HEK293 (cell line): ENCODE data around the gene CABP5.

Experiments used
- KLF9 ChIP-seq: fragments of 450-650 bp; formaldehyde crosslinking; IDR thresholded peaks from 2 replicates; pipeline ENCODE4 v1.5.1; 2016; ENCODE audit warnings: missing biosample characterization, missing genetic modification characterization, low read depth
- ZBTB20 ChIP-seq: fragments of 450-650 bp; formaldehyde crosslinking; IDR thresholded peaks from 2 replicates; pipeline ENCODE4 v1.5.1; 2016; ENCODE audit warnings: missing biosample characterization, missing genetic modification characterization
- ZFP3 ChIP-seq: fragments of 450-650 bp; formaldehyde crosslinking; IDR thresholded peaks from 2 replicates; pipeline ENCODE4 v1.5.1; 2016; ENCODE audit warnings: low read depth, missing biosample characterization, missing genetic modification characterization
- ZNF138 ChIP-seq: fragments of 450-650 bp; formaldehyde crosslinking; IDR thresholded peaks from 2 replicates; pipeline ENCODE4 v1.5.1; 2016; ENCODE audit warnings: missing biosample characterization, missing genetic modification characterization, borderline replicate concordance
- ZNF211 ChIP-seq: fragments of 450-650 bp; formaldehyde crosslinking; IDR thresholded peaks from 2 replicates; pipeline ENCODE4 v1.5.1; 2016; ENCODE audit warnings: low read depth, missing biosample characterization, missing genetic modification characterization
- ZNF248 ChIP-seq: fragments of 450-650 bp; formaldehyde crosslinking; IDR thresholded peaks from 2 replicates; pipeline ENCODE4 v1.5.1; 2017; ENCODE audit warnings: missing biosample characterization, missing genetic modification characterization
- ZNF302 ChIP-seq: fragments of 450-650 bp; formaldehyde crosslinking; IDR thresholded peaks from 2 replicates; pipeline ENCODE4 v1.5.1; 2016; ENCODE audit warnings: missing biosample characterization, missing genetic modification characterization, low read depth
- ZNF426 ChIP-seq: fragments of 450-650 bp; formaldehyde crosslinking; IDR thresholded peaks from 2 replicates; pipeline ENCODE4 v1.5.1; 2017; ENCODE audit warnings: missing biosample characterization, missing genetic modification characterization, mild to moderate bottlenecking, inconsistent platforms, moderate library complexity
- ZNF558 ChIP-seq: fragments of 450-650 bp; formaldehyde crosslinking; IDR thresholded peaks from 2 replicates; pipeline ENCODE4 v1.5.1; 2016; ENCODE audit warnings: missing biosample characterization, missing genetic modification characterization
- ZNF560 ChIP-seq: fragments of 450-650 bp; formaldehyde crosslinking; IDR thresholded peaks from 2 replicates; pipeline ENCODE4 v1.5.1; 2017; ENCODE audit warnings: missing biosample characterization, missing genetic modification characterization, borderline replicate concordance
- ZNF600 ChIP-seq: fragments of 450-650 bp; formaldehyde crosslinking; IDR thresholded peaks from 2 replicates; pipeline ENCODE4 v1.5.1; 2016; ENCODE audit warnings: missing biosample characterization, missing genetic modification characterization
- ZNF610 ChIP-seq: fragments of 450-650 bp; formaldehyde crosslinking; IDR thresholded peaks from 2 replicates; pipeline ENCODE4 v1.5.1; 2016; ENCODE audit warnings: missing biosample characterization, missing genetic modification characterization, borderline replicate concordance
- ZNF621 ChIP-seq: fragments of 450-650 bp; formaldehyde crosslinking; IDR thresholded peaks from 2 replicates; pipeline ENCODE4 v1.5.1; 2017; ENCODE audit warnings: missing biosample characterization, missing genetic modification characterization
- ZNF777 ChIP-seq: fragments of 450-650 bp; formaldehyde crosslinking; IDR thresholded peaks from 2 replicates; pipeline ENCODE4 v1.5.1; 2017; ENCODE audit warnings: missing biosample characterization, missing genetic modification characterization, borderline replicate concordance
- ZNF843 ChIP-seq: fragments of 450-650 bp; formaldehyde crosslinking; IDR thresholded peaks from 2 replicates; pipeline ENCODE4 v1.5.1; 2016; ENCODE audit warnings: missing biosample characterization, missing genetic modification characterization
- TF ChIP-seq, protein P1 (sequence below): fragments of 450-650 bp; formaldehyde crosslinking; IDR thresholded peaks from 2 replicates; pipeline ENCODE4 v1.5.1; 2017; ENCODE audit warnings: missing biosample characterization, missing genetic modification characterization
- TF ChIP-seq, protein P2 (sequence below): fragments of 450-650 bp; formaldehyde crosslinking; IDR thresholded peaks from 2 replicates; pipeline ENCODE4; 2016; ENCODE audit warnings: missing biosample characterization, missing genetic modification characterization
- TF ChIP-seq, protein P3 (sequence below): fragments of 450-650 bp; formaldehyde crosslinking; IDR thresholded peaks from 2 replicates; pipeline ENCODE4 v1.5.1; 2016; ENCODE audit warnings: missing biosample characterization, missing genetic modification characterization
- TF ChIP-seq, protein P4 (sequence below): fragments of 450-650 bp; formaldehyde crosslinking; IDR thresholded peaks from 2 replicates; pipeline ENCODE4 v1.5.1; 2016; ENCODE audit warnings: missing biosample characterization, missing genetic modification characterization
- TF ChIP-seq, protein P5 (sequence below): fragments of 450-650 bp; formaldehyde crosslinking; conservative IDR thresholded peaks from 2 replicates; pipeline ENCODE4 v1.5.1; 2016; ENCODE audit warnings: low read depth, missing biosample characterization, missing genetic modification characterization
- TF ChIP-seq, protein P6 (sequence below): fragments of 450-650 bp; formaldehyde crosslinking; IDR thresholded peaks from 2 replicates; pipeline ENCODE4 v1.5.1; 2016; ENCODE audit warnings: missing biosample characterization, missing genetic modification characterization

CABP5 gene

DNA sequence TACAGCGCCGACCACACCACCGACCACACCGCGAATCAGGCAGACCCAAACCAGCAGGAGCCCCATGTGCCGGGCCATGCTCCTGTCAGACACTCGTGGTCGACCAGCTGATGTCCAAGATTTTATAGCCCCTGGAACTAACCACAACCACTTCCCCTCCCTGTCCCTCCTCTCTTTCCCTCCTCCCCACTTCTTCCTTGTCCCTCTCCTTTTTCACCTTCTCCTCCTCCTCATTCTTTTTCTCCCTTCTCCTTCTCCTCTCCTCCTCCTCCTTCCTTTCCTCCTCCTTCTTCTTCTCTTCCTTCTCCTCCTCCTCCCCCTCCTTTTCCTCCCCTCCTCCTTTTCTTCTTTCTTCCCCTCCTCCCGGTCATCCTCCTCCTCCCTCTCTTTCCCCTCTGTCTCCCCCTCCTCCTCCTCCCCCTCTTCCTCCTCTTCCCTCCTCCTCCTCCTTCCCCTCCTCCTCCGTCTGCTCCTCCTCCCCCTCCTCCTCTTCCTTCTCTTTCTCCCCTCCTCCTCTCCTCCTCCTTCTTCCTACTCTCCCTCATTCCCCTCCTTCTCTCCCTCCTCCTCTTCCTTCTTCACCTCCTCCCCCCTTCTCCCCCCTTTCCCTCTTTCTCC lies 52.6 kb downstream of the CABP5 start (continued):
- TF ChIP-seq, protein P1, sequence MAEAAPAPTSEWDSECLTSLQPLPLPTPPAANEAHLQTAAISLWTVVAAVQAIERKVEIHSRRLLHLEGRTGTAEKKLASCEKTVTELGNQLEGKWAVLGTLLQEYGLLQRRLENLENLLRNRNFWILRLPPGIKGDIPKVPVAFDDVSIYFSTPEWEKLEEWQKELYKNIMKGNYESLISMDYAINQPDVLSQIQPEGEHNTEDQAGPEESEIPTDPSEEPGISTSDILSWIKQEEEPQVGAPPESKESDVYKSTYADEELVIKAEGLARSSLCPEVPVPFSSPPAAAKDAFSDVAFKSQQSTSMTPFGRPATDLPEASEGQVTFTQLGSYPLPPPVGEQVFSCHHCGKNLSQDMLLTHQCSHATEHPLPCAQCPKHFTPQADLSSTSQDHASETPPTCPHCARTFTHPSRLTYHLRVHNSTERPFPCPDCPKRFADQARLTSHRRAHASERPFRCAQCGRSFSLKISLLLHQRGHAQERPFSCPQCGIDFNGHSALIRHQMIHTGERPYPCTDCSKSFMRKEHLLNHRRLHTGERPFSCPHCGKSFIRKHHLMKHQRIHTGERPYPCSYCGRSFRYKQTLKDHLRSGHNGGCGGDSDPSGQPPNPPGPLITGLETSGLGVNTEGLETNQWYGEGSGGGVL (tag by site-specific recombination): peak; percentile 79
- TF ChIP-seq ZNF610 (tag by site-specific recombination): no peak
- no peak for TF ChIP-seq ZFP3 (tag by site-specific recombination)
- TF ChIP-seq, protein P2, sequence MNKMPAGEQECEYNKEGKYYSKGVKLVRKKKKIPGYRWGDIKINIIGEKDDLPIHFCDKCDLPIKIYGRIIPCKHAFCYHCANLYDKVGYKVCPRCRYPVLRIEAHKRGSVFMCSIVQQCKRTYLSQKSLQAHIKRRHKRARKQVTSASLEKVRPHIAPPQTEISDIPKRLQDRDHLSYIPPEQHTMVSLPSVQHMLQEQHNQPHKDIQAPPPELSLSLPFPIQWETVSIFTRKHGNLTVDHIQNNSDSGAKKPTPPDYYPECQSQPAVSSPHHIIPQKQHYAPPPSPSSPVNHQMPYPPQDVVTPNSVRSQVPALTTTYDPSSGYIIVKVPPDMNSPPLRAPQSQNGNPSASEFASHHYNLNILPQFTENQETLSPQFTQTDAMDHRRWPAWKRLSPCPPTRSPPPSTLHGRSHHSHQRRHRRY (tag by site-specific recombination): no peak
- TF ChIP-seq, protein P3, sequence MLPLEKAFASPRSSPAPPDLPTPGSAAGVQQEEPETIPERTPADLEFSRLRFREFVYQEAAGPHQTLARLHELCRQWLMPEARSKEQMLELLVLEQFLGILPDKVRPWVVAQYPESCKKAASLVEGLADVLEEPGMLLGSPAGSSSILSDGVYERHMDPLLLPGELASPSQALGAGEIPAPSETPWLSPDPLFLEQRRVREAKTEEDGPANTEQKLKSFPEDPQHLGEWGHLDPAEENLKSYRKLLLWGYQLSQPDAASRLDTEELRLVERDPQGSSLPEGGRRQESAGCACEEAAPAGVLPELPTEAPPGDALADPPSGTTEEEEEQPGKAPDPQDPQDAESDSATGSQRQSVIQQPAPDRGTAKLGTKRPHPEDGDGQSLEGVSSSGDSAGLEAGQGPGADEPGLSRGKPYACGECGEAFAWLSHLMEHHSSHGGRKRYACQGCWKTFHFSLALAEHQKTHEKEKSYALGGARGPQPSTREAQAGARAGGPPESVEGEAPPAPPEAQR (tag by site-specific recombination): 0 out of 2 replicates have a peak, but pooled peaks have one; percentile 68
- 0 out of 2 replicates have a peak, but pooled peaks have one; percentile 23 for TF ChIP-seq ZNF777 (tag by site-specific recombination)
- no peak for TF ChIP-seq ZBTB20
- TF ChIP-seq ZNF211 (tag by site-specific recombination): no peak
- 0 out of 2 replicates have a peak, but pooled peaks have one; percentile 13 for TF ChIP-seq ZNF843 (tag by site-specific recombination)
- TF ChIP-seq, protein P4, sequence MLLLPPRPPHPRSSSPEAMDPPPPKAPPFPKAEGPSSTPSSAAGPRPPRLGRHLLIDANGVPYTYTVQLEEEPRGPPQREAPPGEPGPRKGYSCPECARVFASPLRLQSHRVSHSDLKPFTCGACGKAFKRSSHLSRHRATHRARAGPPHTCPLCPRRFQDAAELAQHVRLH (tag by site-specific recombination): no peak
- no peak for TF ChIP-seq KLF9
- TF ChIP-seq ZNF558 (tag by site-specific recombination): no peak
- no peak for TF ChIP-seq ZNF560 (tag by site-specific recombination)
- TF ChIP-seq, protein P5, sequence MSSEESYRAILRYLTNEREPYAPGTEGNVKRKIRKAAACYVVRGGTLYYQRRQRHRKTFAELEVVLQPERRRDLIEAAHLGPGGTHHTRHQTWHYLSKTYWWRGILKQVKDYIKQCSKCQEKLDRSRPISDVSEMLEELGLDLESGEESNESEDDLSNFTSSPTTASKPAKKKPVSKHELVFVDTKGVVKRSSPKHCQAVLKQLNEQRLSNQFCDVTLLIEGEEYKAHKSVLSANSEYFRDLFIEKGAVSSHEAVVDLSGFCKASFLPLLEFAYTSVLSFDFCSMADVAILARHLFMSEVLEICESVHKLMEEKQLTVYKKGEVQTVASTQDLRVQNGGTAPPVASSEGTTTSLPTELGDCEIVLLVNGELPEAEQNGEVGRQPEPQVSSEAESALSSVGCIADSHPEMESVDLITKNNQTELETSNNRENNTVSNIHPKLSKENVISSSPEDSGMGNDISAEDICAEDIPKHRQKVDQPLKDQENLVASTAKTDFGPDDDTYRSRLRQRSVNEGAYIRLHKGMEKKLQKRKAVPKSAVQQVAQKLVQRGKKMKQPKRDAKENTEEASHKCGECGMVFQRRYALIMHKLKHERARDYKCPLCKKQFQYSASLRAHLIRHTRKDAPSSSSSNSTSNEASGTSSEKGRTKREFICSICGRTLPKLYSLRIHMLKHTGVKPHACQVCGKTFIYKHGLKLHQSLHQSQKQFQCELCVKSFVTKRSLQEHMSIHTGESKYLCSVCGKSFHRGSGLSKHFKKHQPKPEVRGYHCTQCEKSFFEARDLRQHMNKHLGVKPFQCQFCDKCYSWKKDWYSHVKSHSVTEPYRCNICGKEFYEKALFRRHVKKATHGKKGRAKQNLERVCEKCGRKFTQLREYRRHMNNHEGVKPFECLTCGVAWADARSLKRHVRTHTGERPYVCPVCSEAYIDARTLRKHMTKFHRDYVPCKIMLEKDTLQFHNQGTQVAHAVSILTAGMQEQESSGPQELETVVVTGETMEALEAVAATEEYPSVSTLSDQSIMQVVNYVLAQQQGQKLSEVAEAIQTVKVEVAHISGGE: peak; percentile 28
- no peak for TF ChIP-seq ZNF426 (tag by site-specific recombination)
- 0 out of 2 replicates have a peak, but pooled peaks have one; percentile 37 for TF ChIP-seq ZNF600
- TF ChIP-seq ZNF248 (tag by site-specific recombination): peak; percentile 21; the same call in 1 of the 2 replicates
- 0 out of 2 replicates have a peak, but pooled peaks have one; percentile 12 for TF ChIP-seq ZNF138 (tag by site-specific recombination)
- no peak for TF ChIP-seq ZNF302 (tag by site-specific recombination)
- no peak for TF ChIP-seq ZNF621 (tag by site-specific recombination)
- TF ChIP-seq, protein P6, sequence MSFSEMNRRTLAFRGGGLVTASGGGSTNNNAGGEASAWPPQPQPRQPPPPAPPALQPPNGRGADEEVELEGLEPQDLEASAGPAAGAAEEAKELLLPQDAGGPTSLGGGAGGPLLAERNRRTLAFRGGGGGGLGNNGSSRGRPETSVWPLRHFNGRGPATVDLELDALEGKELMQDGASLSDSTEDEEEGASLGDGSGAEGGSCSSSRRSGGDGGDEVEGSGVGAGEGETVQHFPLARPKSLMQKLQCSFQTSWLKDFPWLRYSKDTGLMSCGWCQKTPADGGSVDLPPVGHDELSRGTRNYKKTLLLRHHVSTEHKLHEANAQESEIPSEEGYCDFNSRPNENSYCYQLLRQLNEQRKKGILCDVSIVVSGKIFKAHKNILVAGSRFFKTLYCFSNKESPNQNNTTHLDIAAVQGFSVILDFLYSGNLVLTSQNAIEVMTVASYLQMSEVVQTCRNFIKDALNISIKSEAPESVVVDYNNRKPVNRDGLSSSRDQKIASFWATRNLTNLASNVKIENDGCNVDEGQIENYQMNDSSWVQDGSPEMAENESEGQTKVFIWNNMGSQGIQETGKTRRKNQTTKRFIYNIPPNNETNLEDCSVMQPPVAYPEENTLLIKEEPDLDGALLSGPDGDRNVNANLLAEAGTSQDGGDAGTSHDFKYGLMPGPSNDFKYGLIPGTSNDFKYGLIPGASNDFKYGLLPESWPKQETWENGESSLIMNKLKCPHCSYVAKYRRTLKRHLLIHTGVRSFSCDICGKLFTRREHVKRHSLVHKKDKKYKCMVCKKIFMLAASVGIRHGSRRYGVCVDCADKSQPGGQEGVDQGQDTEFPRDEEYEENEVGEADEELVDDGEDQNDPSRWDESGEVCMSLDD (tag by site-specific recombination): no peak
- TF ChIP-seq, all 188 proteins: peak for 19
